NT2/D1 (cell line): ENCODE data around the gene RSKR.
A peak's percentile ranks its signal among the peaks of the same experiment; 100 is the strongest.
"Not testable (repeated sequence)": the region's sequence is repeated elsewhere in the genome, so short reads cannot be mapped to it uniquely, and the experiment has no call there.

Experiments
- DNase-seq: peaks from one replicate; pipeline ENCODE4 v3.0.0-alpha.2; 2011; ENCODE audit warnings: low read depth, low spot score
- H3K27me3 ChIP-seq: 2 replicates; pipeline ENCODE4 v1.6.0; 2011; ENCODE audit warnings: mild to moderate bottlenecking; ENCODE audit not compliant: insufficient read length, insufficient read depth
- H3K36me3 ChIP-seq: 2 replicates; pipeline ENCODE4 v1.6.1; 2011; ENCODE audit warnings: mild to moderate bottlenecking, low read length, mixed read lengths; ENCODE audit not compliant: insufficient read depth, insufficient read length
- H3K4me1 ChIP-seq: 2 replicates; pipeline ENCODE4 v1.5.1; 2011; ENCODE audit not compliant: insufficient read depth, insufficient read length
- H3K4me3 ChIP-seq: 2 replicates; pipeline ENCODE4 v1.5.1; 2011; ENCODE audit warnings: low read depth; ENCODE audit not compliant: insufficient read length
- H3K9ac ChIP-seq: 2 replicates; pipeline ENCODE4 v1.6.0; 2011; ENCODE audit warnings: low read depth; ENCODE audit not compliant: insufficient read length
- H3K9me3 ChIP-seq: 2 replicates; pipeline ENCODE4 v1.5.1; 2011; ENCODE audit warnings: mild to moderate bottlenecking, low read length; ENCODE audit not compliant: insufficient read depth
- SUZ12 ChIP-seq: IDR thresholded peaks from 2 replicates; pipeline ENCODE4 v1.6.1; 2011; ENCODE audit not compliant: insufficient read length, insufficient read depth; ENCODE audit errors: extremely low read depth
- YY1 ChIP-seq: IDR thresholded peaks from 2 replicates; pipeline ENCODE4 v1.6.1; 2011; ENCODE audit not compliant: insufficient read length, insufficient read depth
- ZNF274 ChIP-seq: IDR thresholded peaks from 2 replicates; pipeline ENCODE4 v1.6.1; 2011; ENCODE audit warnings: mild to moderate bottlenecking, low read depth, low read length

RSKR gene

GRCh38 chr17:28620010-28620409 is 6.0 kb upstream of the RSKR start:
- Histone ChIP-seq H3K9me3 (no peaks in the 10 kb centered on the region), H3K9ac (no peak overlapping the region), H3K4me1 (no peaks in the 10 kb centered on the region), H3K36me3 (peaks cover 93% of the 10 kb centered on the region), H3K4me3 (no peak overlapping the region), H3K27me3 (no peaks in the 10 kb centered on the region)
- DNase-seq: no peak
- no peak for TF ChIP-seq SUZ12
- TF ChIP-seq YY1: no peak
- TF ChIP-seq ZNF274: no peak

GRCh38 chr17:28618464-28618863 is 4.5 kb upstream of the RSKR start:
- H3K36me3 ChIP-seq: peaks cover 93% of the 10 kb centered on the region
- H3K27me3 ChIP-seq: no peaks in the 10 kb centered on the region
- DNase-seq: no peak
- TF ChIP-seq ZNF274 (no peak), YY1 (no peak), SUZ12 (no peak)
- H3K9me3 ChIP-seq: no peaks in the 10 kb centered on the region
- no peak overlapping the region for H3K9ac ChIP-seq
- peaks cover 3% of the 10 kb centered on the region for H3K4me1 ChIP-seq
- H3K4me3 ChIP-seq: no peak overlapping the region

GRCh38 chr17:28616281-28616680 is 2.3 kb upstream of the RSKR start:
- peaks cover 94% of the 10 kb centered on the region for H3K36me3 ChIP-seq
- no peak overlapping the region for H3K4me3 ChIP-seq
- peaks cover 3% of the 10 kb centered on the region for H3K4me1 ChIP-seq
- H3K9me3 ChIP-seq: no peaks in the 10 kb centered on the region
- no peak overlapping the region for H3K9ac ChIP-seq
- TF ChIP-seq SUZ12 (no peak), YY1 (no peak), ZNF274 (no peak)
- no peak for DNase-seq
- H3K27me3 ChIP-seq: no peaks in the 10 kb centered on the region

GRCh38 chr17:28615260-28615940 is 1.4 kb upstream of the RSKR start:
- H3K4me3 ChIP-seq: no peak overlapping the region
- no peaks in the 10 kb centered on the region for H3K27me3 ChIP-seq
- DNase-seq: no peak
- no peaks in the 10 kb centered on the region for H3K9me3 ChIP-seq
- H3K4me1 ChIP-seq: peaks cover 3% of the 10 kb centered on the region
- TF ChIP-seq ZNF274: no peak
- no peak for TF ChIP-seq SUZ12
- TF ChIP-seq YY1: no peak
- H3K36me3 ChIP-seq: peaks cover 94% of the 10 kb centered on the region
- H3K9ac ChIP-seq: no peak overlapping the region

GRCh38 chr17:28612936-28613872 is 781 bp downstream of the RSKR start:
- Histone ChIP-seq H3K9me3 (no peaks in the 10 kb centered on the region), H3K4me1 (peaks cover 3% of the 10 kb centered on the region), H3K27me3 (no peaks in the 10 kb centered on the region), H3K36me3 (peaks cover 87% of the 10 kb centered on the region), H3K4me3 (no peak overlapping the region), H3K9ac (no peak overlapping the region)
- DNase-seq: no peak
- TF ChIP-seq SUZ12 (no peak), YY1 (no peak), ZNF274 (no peak)

- Histone ChIP-seq H3K9me3 (no peaks in the 10 kb centered on the region), H3K27me3 (no peaks in the 10 kb centered on the region), H3K4me3 (no peak overlapping the region), H3K36me3 (peaks cover 85% of the 10 kb centered on the region), H3K9ac (peak overlapping the region; percentile 32), H3K4me1 (peaks cover 3% of the 10 kb centered on the region)
- DNase-seq: no peak
- TF ChIP-seq ZNF274 (no peak), SUZ12 (no peak), YY1 (no peak)
Observed at GRCh38 chr17:28612531-28612930, 1.5 kb downstream of the RSKR start.

- no peaks in the 10 kb centered on the region for H3K9me3 ChIP-seq
- H3K9ac ChIP-seq: no peak overlapping the region
- DNase-seq: no peak
- peaks cover 3% of the 10 kb centered on the region for H3K4me1 ChIP-seq
- H3K36me3 ChIP-seq: peaks cover 69% of the 10 kb centered on the region
- no peaks in the 10 kb centered on the region for H3K27me3 ChIP-seq
- no peak overlapping the region for H3K4me3 ChIP-seq
- TF ChIP-seq YY1 (no peak), SUZ12 (no peak), ZNF274 (no peak)
Observed at GRCh38 chr17:28610376-28610775, 3.6 kb downstream of the RSKR start.

- peaks cover 12% of the 10 kb centered on the region for H3K36me3 ChIP-seq
- H3K9ac ChIP-seq, H3K9me3 ChIP-seq, DNase-seq, H3K4me1 ChIP-seq, H3K4me3 ChIP-seq, H3K27me3 ChIP-seq: not testable (repeated sequence)
Observed at GRCh38 chr17:28604031-28604430, 10.0 kb downstream of the RSKR start.
